Globus pallidus (tissue), 1 donor: ENCODE data around the gene TRAF3.

Experiments
- DNase-seq: peaks from one replicate; pipeline ENCODE4 v3.0.0-alpha.2; 2015; ENCODE audit warnings: low spot score

TRAF3 gene

DNA sequence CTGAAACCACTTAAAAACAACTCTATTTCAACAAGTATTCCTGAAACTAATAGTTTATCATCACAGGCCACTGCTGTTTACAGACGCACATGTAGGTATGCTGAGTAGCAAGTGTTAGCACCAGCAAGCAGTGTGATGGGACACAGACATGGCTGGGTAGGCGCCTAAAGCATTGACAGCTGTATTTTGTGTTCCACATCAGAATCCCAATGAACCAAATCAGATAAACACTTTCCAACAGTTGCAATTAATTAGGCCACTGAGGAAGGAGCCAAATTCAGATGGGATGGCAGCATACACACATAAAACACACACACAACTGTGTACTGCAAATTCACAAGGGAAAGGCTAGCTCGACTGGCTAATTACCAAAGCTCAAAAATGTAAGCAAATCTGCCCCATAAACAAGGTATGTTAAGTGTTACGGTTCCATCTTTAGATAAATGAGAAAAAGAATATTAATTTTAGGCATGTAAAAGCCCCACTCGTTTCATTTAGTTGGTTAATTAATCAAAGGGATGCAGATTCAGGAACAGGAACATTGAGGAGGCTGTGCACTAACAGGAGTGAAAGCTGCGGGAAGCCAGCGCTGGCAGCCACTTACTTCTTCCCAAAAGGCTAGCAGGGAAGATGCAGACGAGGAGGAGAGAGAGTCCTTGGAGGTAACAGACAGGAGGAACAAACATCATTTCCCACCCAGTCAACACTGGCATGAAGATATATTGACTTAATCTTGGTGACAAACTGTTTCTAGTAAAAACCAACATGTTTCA, 178.6 kb downstream of the TRAF3 start:
- no peak for DNase-seq

DNA sequence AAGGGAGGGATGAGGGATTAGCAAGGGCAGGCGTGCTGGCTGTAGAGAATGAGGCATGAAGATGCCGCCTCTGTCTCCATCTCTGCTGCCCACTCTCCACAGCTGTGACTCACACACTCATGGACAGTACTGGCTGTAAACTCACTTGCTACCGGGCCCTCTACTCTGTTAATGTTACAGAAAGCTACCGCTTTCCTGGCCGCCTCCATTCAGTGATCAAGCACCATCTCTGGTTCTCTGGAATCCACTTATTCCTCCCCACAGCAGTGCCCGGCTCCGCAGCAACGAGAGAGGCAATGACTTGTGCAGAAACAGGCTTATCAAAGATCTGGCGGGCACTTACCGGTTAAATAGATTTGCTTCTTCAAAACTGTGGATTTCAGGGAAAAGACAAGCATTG, 180.0 kb downstream of the TRAF3 start:
- no peak for DNase-seq

DNA sequence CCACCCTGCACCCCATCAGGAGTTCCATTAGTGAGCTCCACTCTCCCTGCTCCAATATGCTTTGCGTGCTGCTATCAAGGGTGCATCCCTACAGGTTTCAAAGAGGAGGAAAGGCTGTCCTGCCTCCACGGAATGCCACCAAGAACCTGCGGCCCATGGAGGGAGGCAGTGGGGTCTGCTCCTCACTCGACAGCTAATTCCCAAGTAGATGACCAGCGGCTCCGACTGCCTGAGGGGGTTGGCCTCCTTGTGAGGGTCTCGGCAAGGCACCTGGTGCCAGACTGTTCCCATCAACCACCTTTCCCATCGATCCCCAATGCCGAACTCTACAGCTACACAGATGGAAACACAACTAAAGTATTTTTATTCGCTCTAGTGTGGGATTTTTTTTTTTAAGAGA, 181.2 kb downstream of the TRAF3 start:
- no peak for DNase-seq
